ENCODE results near the gene PAF1.

PAF1 gene

DNA sequence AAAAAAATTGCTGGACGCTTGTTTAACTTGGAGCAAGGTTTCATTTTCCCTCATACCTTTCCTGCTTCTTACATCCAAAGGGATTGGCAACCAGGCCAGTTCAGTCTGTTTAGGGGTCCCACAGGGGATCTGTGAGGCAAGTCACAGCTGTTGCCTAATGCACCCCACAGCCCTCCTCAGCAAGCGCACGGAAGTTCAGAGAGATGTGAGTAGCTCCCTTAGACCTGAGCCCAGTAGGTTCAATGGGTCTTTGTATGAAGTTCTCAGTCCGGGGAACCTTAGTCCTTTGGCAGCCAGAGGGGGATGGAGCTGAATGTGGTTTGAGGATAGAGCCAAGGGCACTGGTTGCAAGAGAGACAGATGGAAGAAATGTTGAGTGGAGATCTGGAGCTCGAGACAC, 35.7 kb downstream of the PAF1 start:
- H3K27me3 Mint-ChIP-seq (ENCODE audit: low read depth) = no peaks in the 10 kb centered on the region
- peaks cover 7% of the 10 kb centered on the region for H3K4me1 Mint-ChIP-seq
- no peak overlapping the region for H3K27ac Mint-ChIP-seq
- H3K36me3 Mint-ChIP-seq (ENCODE audit: low read depth) = peaks cover 61% of the 10 kb centered on the region
- H3K4me3 Mint-ChIP-seq = no peak overlapping the region
- no peaks in the 10 kb centered on the region for H3K9me3 Mint-ChIP-seq
- no peak for TF ChIP-seq CTCF (IDR thresholded peaks at IDR 0.05; ENCODE audit: unreplicated experiment in 3 of 3)

GRCh38 chr19:39352381-39353255, 38.3 kb downstream of the PAF1 start:
- H3K27ac Mint-ChIP-seq = peak overlapping the region in 1 of 3 experiments; percentile 67
- H3K4me3 Mint-ChIP-seq = no peak overlapping the region
- H3K4me1 Mint-ChIP-seq = peaks cover 26% of the 10 kb centered on the region
- H3K9me3 Mint-ChIP-seq = no peaks in the 10 kb centered on the region
- H3K27me3 Mint-ChIP-seq (ENCODE audit: low read depth) = no peaks in the 10 kb centered on the region
- H3K36me3 Mint-ChIP-seq (ENCODE audit: low read depth) = peaks cover 68% of the 10 kb centered on the region
- no peak for TF ChIP-seq CTCF (IDR thresholded peaks at IDR 0.05; ENCODE audit: unreplicated experiment in 3 of 3)

GRCh38 chr19:39351537-39352064, 39.3 kb downstream of the PAF1 start:
- H3K36me3 Mint-ChIP-seq (ENCODE audit: low read depth) = peaks cover 63% of the 10 kb centered on the region
- peaks cover 34% of the 10 kb centered on the region for H3K4me1 Mint-ChIP-seq
- H3K9me3 Mint-ChIP-seq = no peaks in the 10 kb centered on the region
- TF ChIP-seq CTCF (IDR thresholded peaks at IDR 0.05; ENCODE audit: unreplicated experiment in 3 of 3) = no peak
- no peak overlapping the region for H3K4me3 Mint-ChIP-seq
- no peaks in the 10 kb centered on the region for H3K27me3 Mint-ChIP-seq (ENCODE audit: low read depth)
- no peak overlapping the region for H3K27ac Mint-ChIP-seq

- no peak for TF ChIP-seq CTCF (IDR thresholded peaks at IDR 0.05; ENCODE audit: unreplicated experiment in 3 of 3)
- no peaks in the 10 kb centered on the region for H3K9me3 Mint-ChIP-seq
- H3K4me1 Mint-ChIP-seq = peaks cover 48% of the 10 kb centered on the region
- H3K27me3 Mint-ChIP-seq (ENCODE audit: low read depth) = no peaks in the 10 kb centered on the region
- H3K36me3 Mint-ChIP-seq (ENCODE audit: low read depth) = peaks cover 60% of the 10 kb centered on the region
- no peak overlapping the region for H3K27ac Mint-ChIP-seq
- H3K4me3 Mint-ChIP-seq = no peak overlapping the region
Measured at GRCh38 chr19:39350156-39350555, 40.8 kb downstream of the PAF1 start.

DNA sequence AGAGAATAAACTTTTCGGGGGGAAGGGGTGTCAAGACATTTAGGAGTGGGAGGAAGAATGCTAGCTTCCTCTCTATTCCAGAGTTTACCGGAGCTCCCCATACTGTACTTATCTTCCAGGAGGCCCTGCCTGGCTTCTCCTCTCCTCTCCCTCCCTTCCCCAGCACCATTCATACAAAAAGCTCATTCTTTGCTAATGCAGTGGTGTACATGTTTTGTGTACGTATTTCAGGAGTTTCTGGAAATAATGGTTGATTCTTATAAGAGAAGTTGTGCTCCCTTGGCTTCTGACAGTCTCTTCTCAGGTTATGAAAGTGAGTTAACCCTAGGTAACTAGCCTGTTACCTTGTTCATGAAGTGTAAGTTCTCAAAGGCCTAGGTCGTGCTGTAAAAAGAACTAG, 41.6 kb downstream of the PAF1 start:
- peaks cover 52% of the 10 kb centered on the region for H3K36me3 Mint-ChIP-seq (ENCODE audit: low read depth)
- TF ChIP-seq CTCF (IDR thresholded peaks at IDR 0.05; ENCODE audit: unreplicated experiment in 3 of 3) = no peak
- H3K4me3 Mint-ChIP-seq = no peak overlapping the region
- H3K27ac Mint-ChIP-seq = no peak overlapping the region
- peaks cover 57% of the 10 kb centered on the region for H3K4me1 Mint-ChIP-seq
- no peaks in the 10 kb centered on the region for H3K9me3 Mint-ChIP-seq
- no peaks in the 10 kb centered on the region for H3K27me3 Mint-ChIP-seq (ENCODE audit: low read depth)

Data from nephron (organoid).